Activated T-helper 1 cell treated with anti-CD3 and anti-CD28 coated beads, Interleukin-2, amount 50 U/mL, for 16 hours (primary cell): ENCODE data around the gene EDEM3.
"Not testable (repeated sequence)": the region's sequence is repeated elsewhere in the genome, so short reads cannot be mapped to it uniquely, and the experiment has no call there.

ENCODE experiments used
- DNase-seq, 2 donors: peaks; one replicate each; pipeline ENCODE4 v3.0.0-alpha.2; 2020; ENCODE audit warnings: low read depth in 1 of 2, low spot score in 1 of 2

Gene EDEM3

GRCh38 chr1:184739796-184740195 is 14.9 kb downstream of the EDEM3 start:
- DNase-seq: no peak

GRCh38 chr1:184739070-184739469 is 15.6 kb downstream of the EDEM3 start:
- no peak for DNase-seq

- DNase-seq: no peak
These were observed 19.7 kb downstream of the EDEM3 start for GRCh38 chr1:184734980-184735379.

GRCh38 chr1:184724843-184725242 is 29.8 kb downstream of the EDEM3 start:
- no peak for DNase-seq

- DNase-seq: no peak
These were observed 38.5 kb downstream of the EDEM3 start for GRCh38 chr1:184716158-184716557.

- no peak for DNase-seq
These were observed 45.2 kb downstream of the EDEM3 start for GRCh38 chr1:184709418-184709817.

GRCh38 chr1:184708084-184708676 is 46.5 kb downstream of the EDEM3 start:
- no peak for DNase-seq

GRCh38 chr1:184705271-184705670 is 49.4 kb downstream of the EDEM3 start:
- DNase-seq: no peak

- no peak for DNase-seq
These were observed 52.8 kb downstream of the EDEM3 start for GRCh38 chr1:184701816-184702215.

- no peak for DNase-seq
These were observed 55.7 kb downstream of the EDEM3 start for GRCh38 chr1:184698969-184699368.

GRCh38 chr1:184698016-184698415 is 56.6 kb downstream of the EDEM3 start:
- DNase-seq: no peak

- no peak for DNase-seq
These were observed 58.3 kb downstream of the EDEM3 start for GRCh38 chr1:184696403-184696802.

- no peak for DNase-seq
These were observed 59.6 kb downstream of the EDEM3 start for GRCh38 chr1:184695023-184695422.

GRCh38 chr1:184693011-184693410 is 61.6 kb downstream of the EDEM3 start:
- no peak for DNase-seq

- no peak for DNase-seq
These were observed 62.8 kb downstream of the EDEM3 start for GRCh38 chr1:184691719-184692324.

GRCh38 chr1:184686540-184686939 is 68.1 kb downstream of the EDEM3 start:
- DNase-seq: no peak

GRCh38 chr1:184685116-184685515 is 69.5 kb downstream of the EDEM3 start:
- no peak for DNase-seq

GRCh38 chr1:184684285-184685074 is 70.2 kb downstream of the EDEM3 start:
- DNase-seq: no peak

GRCh38 chr1:184682956-184683355 is 71.7 kb downstream of the EDEM3 start:
- DNase-seq: no peak

GRCh38 chr1:184680611-184681225 is 73.9 kb downstream of the EDEM3 start:
- not testable (repeated sequence) for DNase-seq

GRCh38 chr1:184679472-184679871 is 75.2 kb downstream of the EDEM3 start:
- DNase-seq: not testable (repeated sequence)

GRCh38 chr1:184677344-184677743 is 77.3 kb downstream of the EDEM3 start:
- no peak for DNase-seq
